ENCODE data around the gene CLTCL1. TPM values are rescaled to one million over a fixed set of nuclear protein-coding genes. Genes with fewer than 3 reads are reported as not detected.

Gene CLTCL1
- total RNA-seq, 2 donors from 2014 or later = 12.1 to 26.2 TPM

DNA sequence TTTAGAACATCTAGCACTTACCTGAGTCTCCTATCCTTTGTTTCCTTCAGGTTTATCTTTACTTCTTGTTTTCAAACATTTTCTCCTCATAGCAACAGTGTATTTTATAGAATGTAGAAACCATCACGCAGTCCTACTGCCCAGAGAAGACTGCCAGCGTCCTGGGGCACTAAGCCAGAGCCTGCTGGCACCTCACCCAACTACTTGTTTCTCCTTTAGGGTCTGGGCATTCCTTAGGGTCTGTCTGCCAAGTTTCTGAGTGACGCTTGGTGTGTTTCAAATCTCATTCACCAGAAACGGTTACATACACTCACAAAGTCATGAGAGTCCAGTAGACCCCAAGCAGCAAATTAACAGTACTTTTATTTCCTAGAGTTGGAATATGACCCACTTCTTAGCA, 63.3 kb downstream of the CLTCL1 start:
- Histone ChIP-seq H3K27ac (no peak overlapping the region), H3K9me3 (no peaks in the 10 kb centered on the region), H3K27me3 (replicated peaks; ENCODE audit: insufficient read depth) (no peaks in the 10 kb centered on the region), H3K4me1 (replicated peaks) (no peaks in the 10 kb centered on the region), H3K36me3 (no peaks in the 10 kb centered on the region), H3K4me3 (no peak overlapping the region)
- intact Hi-C loops (cut with DNase I) = no loop called here
- 48% methylated on average over 4 of the region's 4 CpGs for WGBS
- TF ChIP-seq POLR2A (IDR thresholded peaks at IDR 0.05) = no peak
- TF ChIP-seq, protein P1, sequence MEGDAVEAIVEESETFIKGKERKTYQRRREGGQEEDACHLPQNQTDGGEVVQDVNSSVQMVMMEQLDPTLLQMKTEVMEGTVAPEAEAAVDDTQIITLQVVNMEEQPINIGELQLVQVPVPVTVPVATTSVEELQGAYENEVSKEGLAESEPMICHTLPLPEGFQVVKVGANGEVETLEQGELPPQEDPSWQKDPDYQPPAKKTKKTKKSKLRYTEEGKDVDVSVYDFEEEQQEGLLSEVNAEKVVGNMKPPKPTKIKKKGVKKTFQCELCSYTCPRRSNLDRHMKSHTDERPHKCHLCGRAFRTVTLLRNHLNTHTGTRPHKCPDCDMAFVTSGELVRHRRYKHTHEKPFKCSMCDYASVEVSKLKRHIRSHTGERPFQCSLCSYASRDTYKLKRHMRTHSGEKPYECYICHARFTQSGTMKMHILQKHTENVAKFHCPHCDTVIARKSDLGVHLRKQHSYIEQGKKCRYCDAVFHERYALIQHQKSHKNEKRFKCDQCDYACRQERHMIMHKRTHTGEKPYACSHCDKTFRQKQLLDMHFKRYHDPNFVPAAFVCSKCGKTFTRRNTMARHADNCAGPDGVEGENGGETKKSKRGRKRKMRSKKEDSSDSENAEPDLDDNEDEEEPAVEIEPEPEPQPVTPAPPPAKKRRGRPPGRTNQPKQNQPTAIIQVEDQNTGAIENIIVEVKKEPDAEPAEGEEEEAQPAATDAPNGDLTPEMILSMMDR (IDR thresholded peaks at IDR 0.05) = no peak
- DNase-seq (ENCODE audit: low spot score) = no peak

DNA sequence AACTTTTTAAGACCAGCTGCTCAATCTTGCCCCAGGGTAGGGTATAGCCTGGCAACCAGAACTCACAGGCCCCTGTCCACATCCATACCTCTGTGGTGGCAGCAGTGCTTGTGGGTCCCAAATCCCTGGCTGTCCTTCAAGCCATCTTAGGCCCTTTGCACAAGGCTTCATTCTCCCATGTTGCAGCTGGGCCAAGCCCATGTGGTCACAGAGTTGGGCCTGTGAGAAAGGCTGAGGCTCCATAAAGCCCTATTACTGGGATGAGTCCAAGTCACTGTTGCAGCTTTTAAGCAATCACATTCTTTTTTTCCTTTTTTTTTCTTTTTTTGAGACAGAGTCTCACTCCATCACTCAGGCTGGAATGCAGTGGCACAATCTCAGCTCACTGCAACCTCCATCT, 65.1 kb downstream of the CLTCL1 start:
- Histone ChIP-seq H3K4me3 (no peak overlapping the region), H3K27ac (no peak overlapping the region), H3K27me3 (replicated peaks; ENCODE audit: insufficient read depth) (no peaks in the 10 kb centered on the region), H3K36me3 (no peaks in the 10 kb centered on the region), H3K9me3 (no peaks in the 10 kb centered on the region), H3K4me1 (replicated peaks) (no peaks in the 10 kb centered on the region)
- no peak for DNase-seq (ENCODE audit: low spot score)
- TF ChIP-seq POLR2A (IDR thresholded peaks at IDR 0.05) = no peak
- TF ChIP-seq POLR2AphosphoS5 (IDR thresholded peaks at IDR 0.05) = no peak
- TF ChIP-seq, protein P1 (IDR thresholded peaks at IDR 0.05) = no peak
- intact Hi-C loops (cut with DNase I) = no loop called here

DNA sequence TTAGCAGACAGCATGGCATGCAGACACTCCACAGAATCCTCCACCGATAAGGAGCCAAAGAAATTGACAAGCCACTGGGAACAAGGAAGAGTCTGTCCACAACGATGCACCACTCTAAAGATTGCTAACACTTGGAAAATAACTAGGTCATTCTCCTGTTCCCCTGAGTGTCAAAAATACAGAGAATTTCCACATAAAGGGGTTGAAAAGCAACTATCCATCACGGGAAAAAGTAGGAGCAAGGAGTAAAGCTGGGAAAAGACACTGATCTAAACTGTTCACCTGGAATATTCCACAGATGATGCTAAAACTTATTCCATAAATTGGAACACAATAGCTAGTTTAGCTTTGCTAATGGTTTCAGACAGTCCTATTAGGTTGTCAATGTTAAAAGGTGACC, 66.0 kb downstream of the CLTCL1 start:
- Histone ChIP-seq H3K27ac (no peak overlapping the region), H3K4me3 (no peak overlapping the region), H3K9me3 (no peaks in the 10 kb centered on the region), H3K4me1 (replicated peaks) (no peaks in the 10 kb centered on the region), H3K36me3 (no peaks in the 10 kb centered on the region), H3K27me3 (replicated peaks; ENCODE audit: insufficient read depth) (no peaks in the 10 kb centered on the region)
- TF ChIP-seq POLR2A (IDR thresholded peaks at IDR 0.05) (no peak), POLR2AphosphoS5 (IDR thresholded peaks at IDR 0.05) (no peak)
- TF ChIP-seq, protein P1 (IDR thresholded peaks at IDR 0.05) = no peak
- 92% methylated on average over 3 of the region's 3 CpGs for WGBS
- intact Hi-C loops (cut with DNase I) = no loop called here
- DNase-seq (ENCODE audit: low spot score) = no peak

DNA sequence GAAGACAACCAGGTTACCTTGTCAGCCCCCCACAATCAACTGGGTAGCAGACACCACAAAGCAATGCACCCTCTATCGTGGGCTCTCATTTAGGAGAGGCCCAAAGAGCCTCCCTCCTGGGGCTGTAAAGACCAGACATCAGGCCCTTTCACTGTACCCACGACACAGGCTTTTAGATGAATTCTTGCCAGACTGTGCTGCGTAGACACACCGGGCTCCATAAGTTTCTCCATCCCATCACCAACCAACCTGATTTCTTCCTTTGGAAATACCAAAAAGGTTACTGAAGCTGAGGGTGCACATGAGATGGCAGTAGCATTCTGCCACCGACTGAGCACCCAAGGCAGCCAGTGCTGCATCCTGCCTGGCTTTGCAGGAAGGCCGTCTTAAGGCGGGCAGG, 66.5 kb downstream of the CLTCL1 start:
- no peak for TF ChIP-seq POLR2A (IDR thresholded peaks at IDR 0.05)
- no peak for TF ChIP-seq POLR2AphosphoS5 (IDR thresholded peaks at IDR 0.05)
- TF ChIP-seq, protein P1 (IDR thresholded peaks at IDR 0.05) = no peak
- Histone ChIP-seq H3K27me3 (replicated peaks; ENCODE audit: insufficient read depth) (no peaks in the 10 kb centered on the region), H3K36me3 (no peaks in the 10 kb centered on the region), H3K4me1 (replicated peaks) (no peaks in the 10 kb centered on the region), H3K27ac (no peak overlapping the region), H3K4me3 (no peak overlapping the region), H3K9me3 (no peaks in the 10 kb centered on the region)
- WGBS = 94% methylated on average over 7 of the region's 7 CpGs
- intact Hi-C loops (cut with DNase I) = no loop called here
- no peak for DNase-seq (ENCODE audit: low spot score)

DNA sequence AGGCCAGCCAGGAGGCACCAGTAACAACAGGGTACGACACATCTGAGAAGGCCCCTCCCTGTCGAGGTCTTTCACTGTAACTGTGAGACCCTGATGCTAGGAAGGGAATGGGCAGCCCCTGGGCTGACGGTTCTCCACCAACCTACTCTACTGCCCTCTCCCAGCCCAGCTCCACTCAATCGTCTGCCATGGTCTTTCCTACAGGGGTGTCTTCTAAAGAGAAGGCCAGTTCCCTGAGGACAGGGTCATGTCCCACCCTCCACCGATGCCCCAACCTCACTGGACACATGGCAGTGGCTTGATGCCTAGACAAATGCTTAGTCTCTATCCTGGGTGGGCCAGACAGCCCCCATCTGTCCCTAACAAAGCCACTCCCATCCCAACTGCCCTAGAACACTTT, 67.0 kb downstream of the CLTCL1 start:
- Histone ChIP-seq H3K9me3 (no peaks in the 10 kb centered on the region), H3K27ac (no peak overlapping the region), H3K36me3 (no peaks in the 10 kb centered on the region), H3K27me3 (replicated peaks; ENCODE audit: insufficient read depth) (no peaks in the 10 kb centered on the region), H3K4me3 (no peak overlapping the region), H3K4me1 (replicated peaks) (no peaks in the 10 kb centered on the region)
- intact Hi-C loops (cut with DNase I) = no loop called here
- 97% methylated on average over 4 of the region's 5 CpGs for WGBS
- TF ChIP-seq POLR2A (IDR thresholded peaks at IDR 0.05) (no peak), POLR2AphosphoS5 (IDR thresholded peaks at IDR 0.05) (no peak)
- TF ChIP-seq, protein P1 (IDR thresholded peaks at IDR 0.05) = no peak
- DNase-seq (ENCODE audit: low spot score) = no peak

Data from prostate gland (tissue), 2 donors.